Right renal cortex interstitium (tissue), 3 donors: ENCODE measurements around the gene PLEKHF1. TPM values are rescaled to one million over a fixed set of nuclear protein-coding genes. Genes with fewer than 3 reads are reported as not detected.

Experiments
- DNase-seq, 3 donors: peaks; one replicate each; pipeline ENCODE4 v3.0.0-alpha.2; 2013; ENCODE audit warnings: low read depth in 3 of 3, low spot score in 2 of 3
- polyA plus RNA-seq, 3 donors: library from polyadenylated mRNA; unstranded; fragments of 120-200 nt; gene quantifications; one replicate each; pipeline ENCODE4 v1.2.1, GENCODE V29; 2013; ENCODE audit not compliant: insufficient read length in 3 of 3

PLEKHF1 gene
- polyA plus RNA-seq, 3 donors: 1.2 to 1.7 (median 1.5) TPM

DNA sequence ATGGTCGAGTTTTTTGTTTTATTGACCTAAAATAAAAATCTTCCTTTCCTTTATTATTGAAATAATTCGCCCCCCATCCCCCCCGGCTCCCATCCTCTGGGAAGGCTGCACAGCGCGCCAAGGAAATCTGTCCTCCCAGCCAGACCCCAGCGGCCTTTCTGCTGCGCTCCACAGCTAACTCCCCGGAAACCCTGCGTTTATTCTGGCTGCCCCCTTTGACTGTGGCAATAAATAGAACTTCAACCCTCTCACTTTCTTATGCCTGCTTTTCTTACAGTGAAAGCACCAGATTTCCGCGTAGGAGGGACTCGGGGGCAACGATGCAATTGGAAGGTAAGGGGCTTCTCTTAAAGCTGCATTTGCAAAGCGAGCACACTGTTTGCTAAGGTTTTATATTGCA is 59.5 kb downstream of the PLEKHF1 start:
- peak in 1 of 3 donors; percentile 30 for DNase-seq

Other genes with a start within 250 kb of the PLEKHF1 start
- under 1 TPM; 0.17 to 0.69 (median 0.29) TPM for gene VSTM2B, start 139.5 kb upstream of the PLEKHF1 start, polyA plus RNA-seq
- 10 to 100 TPM; 73.3 to 75.3 (median 73.9) TPM for gene POP4, start 59.2 kb upstream of the PLEKHF1 start, polyA plus RNA-seq
- gene C19orf12, start 49.8 kb downstream of the PLEKHF1 start, polyA plus RNA-seq: 10 to 100 TPM; 20.3 to 21.0 (median 20.7) TPM
- gene CCNE1, start 146.5 kb downstream of the PLEKHF1 start, polyA plus RNA-seq: 10 to 100 TPM in 1 of 3 donors, 1 to 10 TPM in 2; 8.5 to 10.8 (median 8.5) TPM